Lower lobe of right lung (tissue), 2 donors: ENCODE results near the gene ATG4D. TPM values are rescaled to one million over a fixed set of nuclear protein-coding genes. Genes with fewer than 3 reads are reported as not detected.
"Not testable (repeated sequence)": the region's sequence is repeated elsewhere in the genome, so short reads cannot be mapped to it uniquely, and the experiment has no call there.

Source experiments
- ATAC-seq, 2 donors: fragments of 200-7000 bp; cut with Tn5 transposase; one replicate each; pipeline ENCODE4 v1.9.1; 2020 to 2022; ENCODE audit warnings: mild to moderate bottlenecking in 2 of 2, moderate library complexity in 2 of 2
- DNase-seq: peaks from one replicate; pipeline ENCODE4 v3.0.0-alpha.2; 2020
- H3K27ac ChIP-seq: fragments of 200-600 bp; one replicate; pipeline ENCODE4 v1.8.0; 2022
- H3K27me3 ChIP-seq: fragments of 200-600 bp; one replicate; pipeline ENCODE4 v1.8.0; 2022; ENCODE audit warnings: low read depth
- H3K36me3 ChIP-seq: fragments of 200-600 bp; one replicate; pipeline ENCODE4 v1.8.0; 2022; ENCODE audit warnings: mild to moderate bottlenecking
- H3K4me1 ChIP-seq: fragments of 200-600 bp; one replicate; pipeline ENCODE4 v1.8.0; 2022
- H3K4me3 ChIP-seq: fragments of 200-600 bp; one replicate; pipeline ENCODE4 v1.8.0; 2022; ENCODE audit warnings: mild to moderate bottlenecking
- H3K9me3 ChIP-seq: fragments of 200-600 bp; one replicate; pipeline ENCODE4 v1.8.0; 2022
- CTCF ChIP-seq: fragments of 200-600 bp; IDR thresholded peaks from one replicate; pipeline ENCODE4 v1.8.0; 2022; ENCODE audit warnings: antibody characterized with exemption, mild to moderate bottlenecking
- intact Hi-C: fragments of 100-400 bp; cut with DNase I; formaldehyde crosslinking; loops from one replicate; pipeline ENCODE4 v1.11.0; 2022
- total RNA-seq: library from RNA; stranded (reverse); fragmentation: NEBNext Ultra II Directional; extraction: Animal tissue kit (Norgen Biotek cat#: 25700); gene quantifications from one replicate; pipeline ENCODE4 v1.2.1, GENCODE V29; 2021
- donor health status: DM: no; HTN: yes; CAD: no; lungs with severe emphysema.

The ATG4D gene
- total RNA-seq, 1 donor from 2014 or later, result 22.9 TPM

- Histone ChIP-seq H3K9me3 (no peaks in the 10 kb centered on the region), H3K4me1 (peaks cover 20% of the 10 kb centered on the region), H3K4me3 (no peak overlapping the region), H3K27ac (no peak overlapping the region), H3K36me3 (no peaks in the 10 kb centered on the region), H3K27me3 (peaks cover 51% of the 10 kb centered on the region)
- DNase-seq (no peak), ATAC-seq (no peak)
- TF ChIP-seq CTCF, result no peak
- intact Hi-C loops, result no loop called here
Observed at GRCh38 chr19:10520652-10521318, 22.9 kb upstream of the ATG4D start.

- ATAC-seq, result no peak
- Histone ChIP-seq H3K27ac (no peak overlapping the region), H3K4me3 (no peak overlapping the region), H3K4me1 (peaks cover 20% of the 10 kb centered on the region), H3K27me3 (peaks cover 44% of the 10 kb centered on the region), H3K36me3 (no peaks in the 10 kb centered on the region), H3K9me3 (no peaks in the 10 kb centered on the region)
- intact Hi-C loops, result no loop called here
- TF ChIP-seq CTCF, result no peak
- no peak for DNase-seq
Observed at GRCh38 chr19:10521461-10522171, 22.1 kb upstream of the ATG4D start.

- no peaks in the 10 kb centered on the region for H3K36me3 ChIP-seq
Observed at GRCh38 chr19:10523135-10523636, 20.5 kb upstream of the ATG4D start.

GRCh38 chr19:10525636-10526035 is 18.1 kb upstream of the ATG4D start:
- Histone ChIP-seq H3K27me3 (peaks cover 5% of the 10 kb centered on the region), H3K27ac (no peak overlapping the region), H3K4me1 (no peaks in the 10 kb centered on the region), H3K36me3 (no peaks in the 10 kb centered on the region), H3K4me3 (no peak overlapping the region), H3K9me3 (no peaks in the 10 kb centered on the region)
- DNase-seq (no peak), ATAC-seq (no peak)
- intact Hi-C loops, result no loop called here
- no peak for TF ChIP-seq CTCF

More at GRCh38 chr19:10523135-10523636, 20.5 kb upstream of the ATG4D start:
- DNase-seq (no peak), ATAC-seq (no peak)
- TF ChIP-seq CTCF, result no peak
- no peak overlapping the region for H3K27ac ChIP-seq
- intact Hi-C loops, result no loop called here
- H3K4me3 ChIP-seq, result no peak overlapping the region
- H3K4me1 ChIP-seq, result peaks cover 5% of the 10 kb centered on the region
- H3K9me3 ChIP-seq, result no peaks in the 10 kb centered on the region
- H3K27me3 ChIP-seq, result peaks cover 29% of the 10 kb centered on the region

- H3K36me3 ChIP-seq, H3K4me3 ChIP-seq, intact Hi-C loops, H3K4me1 ChIP-seq, ATAC-seq, DNase-seq, H3K27me3 ChIP-seq, H3K9me3 ChIP-seq, H3K27ac ChIP-seq: not testable (repeated sequence)
Observed at GRCh38 chr19:10526887-10527286, 16.8 kb upstream of the ATG4D start.

GRCh38 chr19:10532457-10532856 is 11.2 kb upstream of the ATG4D start:
- peaks cover 4% of the 10 kb centered on the region for H3K27me3 ChIP-seq
- no peak overlapping the region for H3K27ac ChIP-seq
- no peaks in the 10 kb centered on the region for H3K4me1 ChIP-seq
- no peak for ATAC-seq
- TF ChIP-seq CTCF, result no peak
- no peak for DNase-seq
- intact Hi-C loops, result no loop called here
- H3K9me3 ChIP-seq, result no peaks in the 10 kb centered on the region
- H3K36me3 ChIP-seq, result no peaks in the 10 kb centered on the region
- H3K4me3 ChIP-seq, result no peak overlapping the region
